HEK293 (cell line): ENCODE results near the gene ENAH.

Experiments used
- GLI2 ChIP-seq: fragments of 450-650 bp; formaldehyde crosslinking; IDR thresholded peaks from 2 replicates; pipeline ENCODE4; 2017; ENCODE audit warnings: missing biosample characterization, missing genetic modification characterization, low read depth, borderline replicate concordance
- GLI4 ChIP-seq: fragments of 450-650 bp; formaldehyde crosslinking; IDR thresholded peaks from 2 replicates; pipeline ENCODE4 v1.5.1; 2016; ENCODE audit warnings: missing biosample characterization, missing genetic modification characterization
- KLF8 ChIP-seq: fragments of 450-650 bp; formaldehyde crosslinking; IDR thresholded peaks from 2 replicates; pipeline ENCODE4 v1.5.1; 2016; ENCODE audit warnings: missing biosample characterization, missing genetic modification characterization
- MYNN ChIP-seq: fragments of 450-650 bp; formaldehyde crosslinking; IDR thresholded peaks from 2 replicates; pipeline ENCODE4 v1.5.1; 2016; ENCODE audit warnings: missing biosample characterization, missing genetic modification characterization, borderline replicate concordance
- OSR2 ChIP-seq: fragments of 450-650 bp; formaldehyde crosslinking; IDR thresholded peaks from 2 replicates; pipeline ENCODE4 v1.5.1; 2016; ENCODE audit warnings: missing biosample characterization, missing genetic modification characterization
- SALL2 ChIP-seq: fragments of 450-650 bp; formaldehyde crosslinking; IDR thresholded peaks from 2 replicates; pipeline ENCODE4 v1.5.0; 2017; ENCODE audit warnings: missing biosample characterization, mild to moderate bottlenecking, missing genetic modification characterization, borderline replicate concordance
- WT1 ChIP-seq: fragments of 450-650 bp; formaldehyde crosslinking; IDR thresholded peaks from 2 replicates; pipeline ENCODE4 v1.5.1; 2016; ENCODE audit warnings: missing biosample characterization, missing genetic modification characterization
- YY1 ChIP-seq: fragments of 450-650 bp; formaldehyde crosslinking; IDR thresholded peaks from 2 replicates; pipeline ENCODE4 v1.5.1; 2018; ENCODE audit warnings: missing biosample characterization, missing genetic modification characterization
- ZBTB17 ChIP-seq: fragments of 450-650 bp; formaldehyde crosslinking; IDR thresholded peaks from 2 replicates; pipeline ENCODE4 v1.5.1; 2016; ENCODE audit warnings: missing biosample characterization, missing genetic modification characterization
- ZBTB8A ChIP-seq: fragments of 450-650 bp; formaldehyde crosslinking; IDR thresholded peaks from 2 replicates; pipeline ENCODE4 v1.5.1; 2016; ENCODE audit warnings: missing biosample characterization, missing genetic modification characterization
- ZNF121 ChIP-seq: fragments of 450-650 bp; formaldehyde crosslinking; IDR thresholded peaks from 2 replicates; pipeline ENCODE4 v1.5.1; 2016; ENCODE audit warnings: missing biosample characterization, missing genetic modification characterization
- ZNF133 ChIP-seq: fragments of 450-650 bp; formaldehyde crosslinking; IDR thresholded peaks from 2 replicates; pipeline ENCODE4 v1.5.1; 2016; ENCODE audit warnings: missing biosample characterization, missing genetic modification characterization
- ZNF155 ChIP-seq: fragments of 450-650 bp; formaldehyde crosslinking; IDR thresholded peaks from 2 replicates; pipeline ENCODE4 v1.5.1; 2016; ENCODE audit warnings: missing biosample characterization, missing genetic modification characterization
- ZNF175 ChIP-seq: fragments of 450-650 bp; formaldehyde crosslinking; IDR thresholded peaks from 2 replicates; pipeline ENCODE4 v1.5.1; 2016; ENCODE audit warnings: missing biosample characterization, missing genetic modification characterization
- ZNF211 ChIP-seq: fragments of 450-650 bp; formaldehyde crosslinking; IDR thresholded peaks from 2 replicates; pipeline ENCODE4 v1.5.1; 2016; ENCODE audit warnings: low read depth, missing biosample characterization, missing genetic modification characterization
- ZNF214 ChIP-seq: fragments of 450-650 bp; formaldehyde crosslinking; IDR thresholded peaks from 2 replicates; pipeline ENCODE4 v1.5.1; 2017; ENCODE audit warnings: missing biosample characterization, mild to moderate bottlenecking, missing genetic modification characterization, borderline replicate concordance
- ZNF24 ChIP-seq: fragments of 450-650 bp; formaldehyde crosslinking; IDR thresholded peaks from 2 replicates; pipeline ENCODE4 v1.5.1; 2016; ENCODE audit warnings: missing biosample characterization, missing genetic modification characterization
- ZNF274 ChIP-seq, 2 experiments: fragments of 200-500 bp in 1 of 2; fragments of 450-650 bp in 1 of 2; sonication (Bioruptor generic) in 1 of 2; formaldehyde crosslinking in 1 of 2; IDR thresholded peaks; 2 replicates each; pipeline versions ENCODE4 v1.5.1 to v1.6.1; 2014 to 2016; ENCODE audit warnings: borderline replicate concordance in 1 of 2, inconsistent platforms in 1 of 2, low read length in 1 of 2, missing biosample characterization in 1 of 2, missing genetic modification characterization in 1 of 2
- ZNF423 ChIP-seq: fragments of 450-650 bp; formaldehyde crosslinking; IDR thresholded peaks from 2 replicates; pipeline ENCODE4 v1.5.1; 2016; ENCODE audit warnings: missing biosample characterization, missing genetic modification characterization
- ZNF548 ChIP-seq: fragments of 450-650 bp; formaldehyde crosslinking; IDR thresholded peaks from 2 replicates; pipeline ENCODE4 v1.5.1; 2016; ENCODE audit warnings: missing biosample characterization, missing genetic modification characterization
- ZNF621 ChIP-seq: fragments of 450-650 bp; formaldehyde crosslinking; IDR thresholded peaks from 2 replicates; pipeline ENCODE4 v1.5.1; 2017; ENCODE audit warnings: missing biosample characterization, missing genetic modification characterization
- ZNF660 ChIP-seq: fragments of 450-650 bp; IDR thresholded peaks from 2 replicates; pipeline ENCODE4 v1.5.1; 2018; ENCODE audit warnings: missing biosample characterization, mild to moderate bottlenecking, missing genetic modification characterization
- ZNF768 ChIP-seq: fragments of 450-650 bp; formaldehyde crosslinking; IDR thresholded peaks from 2 replicates; pipeline ENCODE4 v1.5.1; 2018; ENCODE audit warnings: missing biosample characterization, mild to moderate bottlenecking, missing genetic modification characterization
- ZNF837 ChIP-seq: fragments of 450-650 bp; formaldehyde crosslinking; IDR thresholded peaks from 2 replicates; pipeline ENCODE4 v1.5.1; 2016; ENCODE audit warnings: missing biosample characterization, missing genetic modification characterization
- ZSCAN23 ChIP-seq: fragments of 450-650 bp; formaldehyde crosslinking; IDR thresholded peaks from 2 replicates; pipeline ENCODE4 v1.5.1; 2016; ENCODE audit warnings: missing biosample characterization, missing genetic modification characterization
- TF ChIP-seq, protein P1 (sequence below): fragments of 450-650 bp; formaldehyde crosslinking; IDR thresholded peaks from 2 replicates; pipeline ENCODE4 v1.5.1; 2016; ENCODE audit warnings: missing biosample characterization, missing genetic modification characterization
- TF ChIP-seq, protein P2 (sequence below): fragments of 450-650 bp; formaldehyde crosslinking; IDR thresholded peaks from 2 replicates; pipeline ENCODE4 v1.5.1; 2017; ENCODE audit warnings: missing biosample characterization, missing genetic modification characterization
- TF ChIP-seq, protein P3 (sequence below): fragments of 450-650 bp; IDR thresholded peaks from 2 replicates; pipeline ENCODE4 v1.5.1; 2018; ENCODE audit warnings: missing biosample characterization, mild to moderate bottlenecking, missing genetic modification characterization
- TF ChIP-seq, protein P4 (sequence below): fragments of 450-650 bp; formaldehyde crosslinking; optimal IDR thresholded peaks from 2 replicates; pipeline ENCODE3; 2016; ENCODE audit warnings: missing biosample characterization, mild to moderate bottlenecking, missing genetic modification characterization
- TF ChIP-seq, protein P5 (sequence below): fragments of 450-650 bp; formaldehyde crosslinking; IDR thresholded peaks from 2 replicates; pipeline ENCODE4 v1.5.1; 2016; ENCODE audit warnings: missing biosample characterization, missing genetic modification characterization, low read depth

The ENAH gene

DNA sequence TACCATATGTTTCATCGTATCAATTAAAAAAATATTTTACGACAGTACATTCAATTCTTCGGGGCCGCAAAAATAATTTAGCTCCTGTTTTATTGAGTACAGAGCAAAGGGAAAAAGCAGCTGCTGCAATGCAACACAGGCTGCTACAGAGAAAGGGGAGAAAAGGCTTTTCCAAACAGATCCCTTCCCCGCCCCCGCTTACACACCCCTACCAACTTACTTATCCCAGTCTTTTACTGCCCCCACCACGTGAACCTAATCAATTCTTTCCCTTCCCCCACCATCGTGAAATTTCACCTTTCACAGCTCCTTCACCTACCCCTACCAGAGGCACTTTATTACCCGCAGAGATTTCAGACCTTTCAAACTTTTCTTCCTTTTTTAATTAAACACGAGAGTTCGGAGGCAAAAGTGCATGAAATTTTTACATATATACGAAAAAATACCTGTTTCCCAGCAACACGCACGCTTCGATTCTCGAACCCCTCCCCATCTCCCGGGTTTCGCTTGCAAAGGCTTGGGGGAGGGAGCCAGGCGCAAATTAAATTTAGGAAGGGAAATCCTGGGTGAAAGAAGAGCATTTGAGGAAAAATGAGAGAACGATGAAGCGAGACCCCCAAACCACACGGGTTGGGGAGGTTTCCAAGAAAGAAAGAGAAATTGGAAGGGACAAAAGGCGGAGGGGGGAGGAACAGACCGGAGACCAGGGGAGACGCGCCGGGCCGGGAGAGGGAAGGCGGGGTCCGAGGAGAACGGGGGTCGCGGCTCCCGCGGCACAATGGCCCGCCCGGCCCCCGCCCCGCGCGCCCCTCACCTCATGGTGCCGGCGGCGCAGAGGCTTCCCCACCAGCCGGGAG lies 823 bp downstream of the ENAH start (continued):
- TF ChIP-seq, protein P1, sequence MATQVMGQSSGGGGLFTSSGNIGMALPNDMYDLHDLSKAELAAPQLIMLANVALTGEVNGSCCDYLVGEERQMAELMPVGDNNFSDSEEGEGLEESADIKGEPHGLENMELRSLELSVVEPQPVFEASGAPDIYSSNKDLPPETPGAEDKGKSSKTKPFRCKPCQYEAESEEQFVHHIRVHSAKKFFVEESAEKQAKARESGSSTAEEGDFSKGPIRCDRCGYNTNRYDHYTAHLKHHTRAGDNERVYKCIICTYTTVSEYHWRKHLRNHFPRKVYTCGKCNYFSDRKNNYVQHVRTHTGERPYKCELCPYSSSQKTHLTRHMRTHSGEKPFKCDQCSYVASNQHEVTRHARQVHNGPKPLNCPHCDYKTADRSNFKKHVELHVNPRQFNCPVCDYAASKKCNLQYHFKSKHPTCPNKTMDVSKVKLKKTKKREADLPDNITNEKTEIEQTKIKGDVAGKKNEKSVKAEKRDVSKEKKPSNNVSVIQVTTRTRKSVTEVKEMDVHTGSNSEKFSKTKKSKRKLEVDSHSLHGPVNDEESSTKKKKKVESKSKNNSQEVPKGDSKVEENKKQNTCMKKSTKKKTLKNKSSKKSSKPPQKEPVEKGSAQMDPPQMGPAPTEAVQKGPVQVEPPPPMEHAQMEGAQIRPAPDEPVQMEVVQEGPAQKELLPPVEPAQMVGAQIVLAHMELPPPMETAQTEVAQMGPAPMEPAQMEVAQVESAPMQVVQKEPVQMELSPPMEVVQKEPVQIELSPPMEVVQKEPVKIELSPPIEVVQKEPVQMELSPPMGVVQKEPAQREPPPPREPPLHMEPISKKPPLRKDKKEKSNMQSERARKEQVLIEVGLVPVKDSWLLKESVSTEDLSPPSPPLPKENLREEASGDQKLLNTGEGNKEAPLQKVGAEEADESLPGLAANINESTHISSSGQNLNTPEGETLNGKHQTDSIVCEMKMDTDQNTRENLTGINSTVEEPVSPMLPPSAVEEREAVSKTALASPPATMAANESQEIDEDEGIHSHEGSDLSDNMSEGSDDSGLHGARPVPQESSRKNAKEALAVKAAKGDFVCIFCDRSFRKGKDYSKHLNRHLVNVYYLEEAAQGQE (tag by site-specific recombination), result no peak
- TF ChIP-seq ZNF211 (tag by site-specific recombination) (no peak), ZNF274 (IDR thresholded peaks at IDR 0.05; ENCODE audit: low read length) (no peak), ZNF274 (tag by site-specific recombination; IDR thresholded peaks at IDR 0.05; ENCODE audit: borderline replicate concordance) (no peak), ZNF214 (tag by site-specific recombination) (no peak), ZNF175 (tag by site-specific recombination) (no peak), OSR2 (tag by site-specific recombination) (peak; percentile 66), ZNF423 (tag by site-specific recombination) (0 out of 2 replicates have a peak, but pooled peaks have one; percentile 11), ZNF133 (tag by site-specific recombination) (no peak), ZNF621 (tag by site-specific recombination) (no peak), SALL2 (tag by site-specific recombination) (no peak), ZSCAN23 (tag by site-specific recombination) (no peak), KLF8 (tag by site-specific recombination) (peak; percentile 84), ZNF24 (tag by site-specific recombination) (peak; percentile 45; the same call in 1 of the 2 replicates), GLI2 (no peak), ZNF768 (tag by site-specific recombination) (no peak), ZNF155 (no peak), ZNF121 (tag by site-specific recombination) (no peak), WT1 (tag by site-specific recombination) (peak; percentile 47), ZBTB8A (tag by site-specific recombination) (no peak), ZBTB17 (tag by site-specific recombination) (peak; percentile 91), ZNF837 (tag by site-specific recombination) (no peak), MYNN (tag by site-specific recombination) (no peak), YY1 (tag by site-specific recombination) (no peak), ZNF548 (tag by site-specific recombination) (0 out of 2 replicates have a peak, but pooled peaks have one; percentile 13), GLI4 (tag by site-specific recombination) (0 out of 2 replicates have a peak, but pooled peaks have one; percentile 50), ZNF660 (tag by site-specific recombination) (no peak)
- TF ChIP-seq, protein P2, sequence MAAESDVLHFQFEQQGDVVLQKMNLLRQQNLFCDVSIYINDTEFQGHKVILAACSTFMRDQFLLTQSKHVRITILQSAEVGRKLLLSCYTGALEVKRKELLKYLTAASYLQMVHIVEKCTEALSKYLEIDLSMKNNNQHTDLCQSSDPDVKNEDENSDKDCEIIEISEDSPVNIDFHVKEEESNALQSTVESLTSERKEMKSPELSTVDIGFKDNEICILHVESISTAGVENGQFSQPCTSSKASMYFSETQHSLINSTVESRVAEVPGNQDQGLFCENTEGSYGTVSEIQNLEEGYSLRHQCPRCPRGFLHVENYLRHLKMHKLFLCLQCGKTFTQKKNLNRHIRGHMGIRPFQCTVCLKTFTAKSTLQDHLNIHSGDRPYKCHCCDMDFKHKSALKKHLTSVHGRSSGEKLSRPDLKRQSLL (tag by site-specific recombination), result no peak
- TF ChIP-seq, protein P3, sequence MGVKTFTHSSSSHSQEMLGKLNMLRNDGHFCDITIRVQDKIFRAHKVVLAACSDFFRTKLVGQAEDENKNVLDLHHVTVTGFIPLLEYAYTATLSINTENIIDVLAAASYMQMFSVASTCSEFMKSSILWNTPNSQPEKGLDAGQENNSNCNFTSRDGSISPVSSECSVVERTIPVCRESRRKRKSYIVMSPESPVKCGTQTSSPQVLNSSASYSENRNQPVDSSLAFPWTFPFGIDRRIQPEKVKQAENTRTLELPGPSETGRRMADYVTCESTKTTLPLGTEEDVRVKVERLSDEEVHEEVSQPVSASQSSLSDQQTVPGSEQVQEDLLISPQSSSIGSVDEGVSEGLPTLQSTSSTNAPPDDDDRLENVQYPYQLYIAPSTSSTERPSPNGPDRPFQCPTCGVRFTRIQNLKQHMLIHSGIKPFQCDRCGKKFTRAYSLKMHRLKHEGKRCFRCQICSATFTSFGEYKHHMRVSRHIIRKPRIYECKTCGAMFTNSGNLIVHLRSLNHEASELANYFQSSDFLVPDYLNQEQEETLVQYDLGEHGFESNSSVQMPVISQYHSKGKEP (tag by site-specific recombination), result peak; percentile 73
- TF ChIP-seq, protein P4, sequence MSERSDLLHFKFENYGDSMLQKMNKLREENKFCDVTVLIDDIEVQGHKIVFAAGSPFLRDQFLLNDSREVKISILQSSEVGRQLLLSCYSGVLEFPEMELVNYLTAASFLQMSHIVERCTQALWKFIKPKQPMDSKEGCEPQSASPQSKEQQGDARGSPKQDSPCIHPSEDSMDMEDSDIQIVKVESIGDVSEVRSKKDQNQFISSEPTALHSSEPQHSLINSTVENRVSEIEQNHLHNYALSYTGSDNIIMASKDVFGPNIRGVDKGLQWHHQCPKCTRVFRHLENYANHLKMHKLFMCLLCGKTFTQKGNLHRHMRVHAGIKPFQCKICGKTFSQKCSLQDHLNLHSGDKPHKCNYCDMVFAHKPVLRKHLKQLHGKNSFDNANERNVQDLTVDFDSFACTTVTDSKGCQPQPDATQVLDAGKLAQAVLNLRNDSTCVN, result peak; percentile 95
- TF ChIP-seq, protein P5, sequence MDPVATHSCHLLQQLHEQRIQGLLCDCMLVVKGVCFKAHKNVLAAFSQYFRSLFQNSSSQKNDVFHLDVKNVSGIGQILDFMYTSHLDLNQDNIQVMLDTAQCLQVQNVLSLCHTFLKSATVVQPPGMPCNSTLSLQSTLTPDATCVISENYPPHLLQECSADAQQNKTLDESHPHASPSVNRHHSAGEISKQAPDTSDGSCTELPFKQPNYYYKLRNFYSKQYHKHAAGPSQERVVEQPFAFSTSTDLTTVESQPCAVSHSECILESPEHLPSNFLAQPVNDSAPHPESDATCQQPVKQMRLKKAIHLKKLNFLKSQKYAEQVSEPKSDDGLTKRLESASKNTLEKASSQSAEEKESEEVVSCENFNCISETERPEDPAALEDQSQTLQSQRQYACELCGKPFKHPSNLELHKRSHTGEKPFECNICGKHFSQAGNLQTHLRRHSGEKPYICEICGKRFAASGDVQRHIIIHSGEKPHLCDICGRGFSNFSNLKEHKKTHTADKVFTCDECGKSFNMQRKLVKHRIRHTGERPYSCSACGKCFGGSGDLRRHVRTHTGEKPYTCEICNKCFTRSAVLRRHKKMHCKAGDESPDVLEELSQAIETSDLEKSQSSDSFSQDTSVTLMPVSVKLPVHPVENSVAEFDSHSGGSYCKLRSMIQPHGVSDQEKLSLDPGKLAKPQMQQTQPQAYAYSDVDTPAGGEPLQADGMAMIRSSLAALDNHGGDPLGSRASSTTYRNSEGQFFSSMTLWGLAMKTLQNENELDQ, result no peak
